ENCODE results near the gene SEPTIN2. TPM values are rescaled to one million over a fixed set of nuclear protein-coding genes. Genes with fewer than 3 reads are reported as not detected.
"Not testable (repeated sequence)": the region's sequence is repeated elsewhere in the genome, so short reads cannot be mapped to it uniquely, and the experiment has no call there.

Gene SEPTIN2
- total RNA-seq, 4 donors from 2014 or later: 135 to 631 (median 268) TPM

- Histone ChIP-seq H3K36me3 (no peaks in the 10 kb centered on the region), H3K9me3 (no peaks in the 10 kb centered on the region), H3K4me3 (no peak overlapping the region), H3K4me1 (no peaks in the 10 kb centered on the region), H3K27me3 (no peaks in the 10 kb centered on the region), H3K27ac (no peak overlapping the region)
- no peak for TF ChIP-seq POLR2A (IDR thresholded peaks at IDR 0.05)
- TF ChIP-seq CTCF (IDR thresholded peaks at IDR 0.05): no peak
- DNase-seq: no peak
- intact Hi-C loops (cut with DNase I; ENCODE audit: low total_unique reads): no loop called here
Measured at GRCh38 chr2:241390301-241391206, 74.8 kb downstream of the SEPTIN2 start.

- intact Hi-C loops (cut with DNase I; ENCODE audit: low total_unique reads): no loop called here
- DNase-seq: no peak
- H3K4me1 ChIP-seq: no peaks in the 10 kb centered on the region
- H3K36me3 ChIP-seq: no peaks in the 10 kb centered on the region
- no peaks in the 10 kb centered on the region for H3K27me3 ChIP-seq
- no peak overlapping the region for H3K4me3 ChIP-seq
- H3K9me3 ChIP-seq: no peaks in the 10 kb centered on the region
- H3K27ac ChIP-seq: no peak overlapping the region
- TF ChIP-seq CTCF (IDR thresholded peaks at IDR 0.05): peak in 1 of 4 experiments; percentile 27
- TF ChIP-seq POLR2A (IDR thresholded peaks at IDR 0.05): no peak
Measured at GRCh38 chr2:241391892-241392665, 76.4 kb downstream of the SEPTIN2 start.

- H3K4me1 ChIP-seq; DNase-seq; H3K27ac ChIP-seq; H3K27me3 ChIP-seq; H3K36me3 ChIP-seq; intact Hi-C loops (cut with DNase I; ENCODE audit: low total_unique reads); H3K9me3 ChIP-seq; H3K4me3 ChIP-seq: not testable (repeated sequence)
Measured at GRCh38 chr2:241392753-241393152, 77.0 kb downstream of the SEPTIN2 start.

- Histone ChIP-seq H3K9me3 (no peaks in the 10 kb centered on the region), H3K27me3 (no peaks in the 10 kb centered on the region), H3K27ac (no peak overlapping the region), H3K4me3 (no peak overlapping the region), H3K4me1 (no peaks in the 10 kb centered on the region), H3K36me3 (no peaks in the 10 kb centered on the region)
- TF ChIP-seq POLR2A (IDR thresholded peaks at IDR 0.05): no peak
- TF ChIP-seq CTCF (IDR thresholded peaks at IDR 0.05): no peak
- DNase-seq: no peak
- intact Hi-C loops (cut with DNase I; ENCODE audit: low total_unique reads): no loop called here
Measured at GRCh38 chr2:241393524-241394196, 77.9 kb downstream of the SEPTIN2 start.

GRCh38 chr2:241396809-241397208 lies 81.1 kb downstream of the SEPTIN2 start:
- intact Hi-C loops (cut with DNase I; ENCODE audit: low total_unique reads); H3K4me1 ChIP-seq; DNase-seq; H3K27ac ChIP-seq; H3K36me3 ChIP-seq; H3K9me3 ChIP-seq; H3K27me3 ChIP-seq; H3K4me3 ChIP-seq: not testable (repeated sequence)

Data from uterus (tissue), 4 donors.